Heart right ventricle (tissue), 16 donors: ENCODE measurements around the gene HCN2. TPM values are rescaled to one million over a fixed set of nuclear protein-coding genes. Genes with fewer than 3 reads are reported as not detected.
A peak's percentile ranks its signal among the peaks of the same experiment; 100 is the strongest.

Experiments
- ATAC-seq, 8 donors: fragments of 200-7000 bp; cut with Tn5 transposase; one replicate each; pipeline ENCODE4 v1.9.1; 2020; ENCODE audit warnings: mild to moderate bottlenecking in 8 of 8, moderate library complexity in 8 of 8, moderate number of reproducible peaks in 1 of 8
- DNase-seq, 2 donors: peaks; one replicate each; pipeline ENCODE4 v3.0.0-alpha.2; 2020
- H3K27ac ChIP-seq, 10 donors: fragments of 200-600 bp; sonication (generic) in 2 of 10; one replicate each; pipeline versions ENCODE4 v1.5.0 to v1.8.0; 2020 to 2022; ENCODE audit warnings: mild to moderate bottlenecking in 3 of 10
- H3K27me3 ChIP-seq, 7 donors: fragments of 200-600 bp; one replicate each; pipeline ENCODE4 v1.8.0; 2021 to 2022; ENCODE audit warnings: mild to moderate bottlenecking in 2 of 7
- H3K36me3 ChIP-seq, 9 donors: fragments of 200-600 bp; sonication (generic) in 1 of 9; one replicate each; pipeline versions ENCODE4 v1.5.0 to v1.8.0; 2020 to 2022; ENCODE audit warnings: mild to moderate bottlenecking in 2 of 9
- H3K4me1 ChIP-seq, 9 donors: fragments of 200-600 bp; sonication (generic) in 1 of 9; one replicate each; pipeline versions ENCODE4 v1.5.0 to v1.8.0; 2020 to 2022; ENCODE audit warnings: mild to moderate bottlenecking in 4 of 9
- H3K4me3 ChIP-seq, 10 donors: fragments of 200-600 bp; sonication (generic) in 2 of 10; one replicate each; pipeline versions ENCODE4 v1.5.0 to v1.8.0; 2020 to 2022; ENCODE audit warnings: mild to moderate bottlenecking in 7 of 10, moderate library complexity in 2 of 10
- H3K9me3 ChIP-seq, 11 donors: fragments of 200-600 bp in 10 of 11; sonication (generic) in 2 of 11; one replicate each; pipeline versions ENCODE4 v1.5.0 to v1.8.0; 2013 to 2022; ENCODE audit warnings: mild to moderate bottlenecking in 2 of 11, control low read depth in 1 of 11, moderate library complexity in 1 of 11
- WGBS, 2 donors: extraction: QIAGEN DNeasy Blood & Tissue Kit; methylation state at CpG; one replicate each; pipeline ENCODE4 v1.1.7; 2013; ENCODE audit warnings: inconsistent platforms in 1 of 2; 5-methylcytosine and 5-hydroxymethylcytosine counted together
- intact Hi-C, 10 donors: fragments of 100-400 bp; cut with DNase I; formaldehyde crosslinking; loops; one replicate each; pipeline versions ENCODE4 v1.11.1 to v1.14.2; 2022
- polyA plus RNA-seq, 2 donors: library from polyadenylated mRNA; stranded (reverse); fragments of 200-250 nt; gene quantifications; one replicate each; pipeline ENCODE4 v1.2.3, GENCODE V29; 2013
- total RNA-seq, 10 donors: library from RNA; stranded (reverse); fragmentation: NEBNext Ultra II Directional in 3 of 10; extraction: Animal tissue kit (Norgen Biotek cat#: 25700) in 3 of 10; gene quantifications; one replicate each; pipeline versions ENCODE4 v1.2.1 to v1.2.4, GENCODE V29; 2021 to 2023
- TF ChIP-seq, protein P1 (sequence below), 9 donors: fragments of 200-600 bp; sonication (generic) in 2 of 9; IDR thresholded peaks; one replicate each; pipeline versions ENCODE4 v1.5.0 to v1.8.0; 2021 to 2022; ENCODE audit warnings: antibody characterized with exemption in 9 of 9, mild to moderate bottlenecking in 5 of 9, moderate library complexity in 1 of 9
- donor health status: Arrhythmogenic right ventricular cardiomyopathy.
- donor health status: ischemic (EF 13 %, LVEDD 7.1; RV severe dilation, severe dysfunction).
- donor health status: healthy with polysubstance abuse.
- donor health status: DM: no; HTN: yes; CAD: no.
- donor health status: DM: no; HTN: no; CAD: no.
- donor health status: ischemic (EF 25% LVEDD 6.9; RV normal size, moderate dysfunction).
- donor health status: ischemic (EF 25% LVEDD 5.7; RV mildly dilated, moderate dysfunction).
- donor health status: healthy.
- donor health status: DM: yes; HTN: yes; CAD: no.
- donor health status: Ischemic cardiomyopathy.
- donor health status: ischemic (EF 35%, LVEDD 5.7; RV mildly dilated, moderate dysfunction).
- donor health status: nonischemic (EF 11% LVEDD 7.7; RV severe dilation, severe dysfunction).
- donor health status: DM: yes; HTN: yes; CAD: no.
- donor health status: PGD.
- donor health status: ischemic (EF 29% LVEDD 5.4; RV normal size, mild dysfunction).
- donor health status: nonischemic (EF 23%, LVEDD 6.1; RV moderate dilation, normal function).

Gene HCN2
- total and polyA plus RNA-seq, 12 donors, result 0.90 to 10.7 (median 4.8) TPM

GRCh38 chr19:634975-635652, 45.4 kb downstream of the HCN2 start:
- 88 to 90% methylated on average over 16 of the region's 16 CpGs for WGBS, 2 donors
- Histone ChIP-seq H3K36me3 (peaks cover 0 to 14% (median 0%) of the 10 kb centered on the region in 9 donors), H3K27ac (no peak overlapping the region), H3K4me1 (peaks cover 19 to 41% (median 31%) of the 10 kb centered on the region in 9 donors), H3K9me3 (no peaks in the 10 kb centered on the region), H3K4me3 (no peak overlapping the region), H3K27me3 (peaks cover 0 to 14% (median 0%) of the 10 kb centered on the region in 7 donors)
- intact Hi-C loops, result loop anchor here in 2 of 10 donors (5.0 to 10.0 kb wide), 2 partner anchors 100 to 103 kb away; partner anchors contain the start of gene CDC34 (in 2 of the 2)
- TF ChIP-seq, protein P1, sequence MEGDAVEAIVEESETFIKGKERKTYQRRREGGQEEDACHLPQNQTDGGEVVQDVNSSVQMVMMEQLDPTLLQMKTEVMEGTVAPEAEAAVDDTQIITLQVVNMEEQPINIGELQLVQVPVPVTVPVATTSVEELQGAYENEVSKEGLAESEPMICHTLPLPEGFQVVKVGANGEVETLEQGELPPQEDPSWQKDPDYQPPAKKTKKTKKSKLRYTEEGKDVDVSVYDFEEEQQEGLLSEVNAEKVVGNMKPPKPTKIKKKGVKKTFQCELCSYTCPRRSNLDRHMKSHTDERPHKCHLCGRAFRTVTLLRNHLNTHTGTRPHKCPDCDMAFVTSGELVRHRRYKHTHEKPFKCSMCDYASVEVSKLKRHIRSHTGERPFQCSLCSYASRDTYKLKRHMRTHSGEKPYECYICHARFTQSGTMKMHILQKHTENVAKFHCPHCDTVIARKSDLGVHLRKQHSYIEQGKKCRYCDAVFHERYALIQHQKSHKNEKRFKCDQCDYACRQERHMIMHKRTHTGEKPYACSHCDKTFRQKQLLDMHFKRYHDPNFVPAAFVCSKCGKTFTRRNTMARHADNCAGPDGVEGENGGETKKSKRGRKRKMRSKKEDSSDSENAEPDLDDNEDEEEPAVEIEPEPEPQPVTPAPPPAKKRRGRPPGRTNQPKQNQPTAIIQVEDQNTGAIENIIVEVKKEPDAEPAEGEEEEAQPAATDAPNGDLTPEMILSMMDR (IDR thresholded peaks at IDR 0.05), result no peak
- DNase-seq (no peak), ATAC-seq (no peak)

DNA sequence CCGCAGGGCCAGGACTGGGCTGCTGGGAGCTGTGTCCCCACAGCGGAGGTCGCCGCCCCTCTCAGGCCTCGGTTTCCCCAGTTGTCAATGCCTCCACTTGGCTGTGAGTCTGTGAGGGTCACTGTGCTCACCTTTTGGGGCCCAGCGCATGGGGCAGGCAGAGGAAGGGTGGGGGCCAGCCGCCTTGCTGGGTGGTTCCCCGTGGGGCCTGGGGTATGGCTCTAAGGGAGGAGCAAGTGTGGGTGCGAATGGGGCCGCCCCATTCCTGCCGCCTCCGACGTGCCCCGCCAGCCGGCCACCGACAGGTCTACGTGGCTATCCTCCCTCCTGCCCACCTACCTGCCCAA, 49.2 kb downstream of the HCN2 start:
- Histone ChIP-seq H3K36me3 (no peaks in the 10 kb centered on the region), H3K27ac (peak overlapping the region in 1 of 10 donors; percentile 31), H3K4me1 (peaks cover 10 to 21% (median 16%) of the 10 kb centered on the region in 9 donors), H3K4me3 (peak overlapping the region in 9 of 10 donors; percentile 27 to 56 (median 47)), H3K9me3 (no peaks in the 10 kb centered on the region), H3K27me3 (peaks cover 0 to 16% (median 0%) of the 10 kb centered on the region in 7 donors)
- 57 to 66% methylated on average over 17 of the region's 17 CpGs for WGBS, 2 donors
- TF ChIP-seq, protein P1 (IDR thresholded peaks at IDR 0.05), result no peak
- intact Hi-C loops, result loop anchor here in 1 of 10 donors (10.0 kb wide), 1 partner anchor 104 kb away; the partner anchor contains the start of gene CDC34
- ATAC-seq, result peak in 1 of 8 donors; percentile 5
- no peak for DNase-seq

DNA sequence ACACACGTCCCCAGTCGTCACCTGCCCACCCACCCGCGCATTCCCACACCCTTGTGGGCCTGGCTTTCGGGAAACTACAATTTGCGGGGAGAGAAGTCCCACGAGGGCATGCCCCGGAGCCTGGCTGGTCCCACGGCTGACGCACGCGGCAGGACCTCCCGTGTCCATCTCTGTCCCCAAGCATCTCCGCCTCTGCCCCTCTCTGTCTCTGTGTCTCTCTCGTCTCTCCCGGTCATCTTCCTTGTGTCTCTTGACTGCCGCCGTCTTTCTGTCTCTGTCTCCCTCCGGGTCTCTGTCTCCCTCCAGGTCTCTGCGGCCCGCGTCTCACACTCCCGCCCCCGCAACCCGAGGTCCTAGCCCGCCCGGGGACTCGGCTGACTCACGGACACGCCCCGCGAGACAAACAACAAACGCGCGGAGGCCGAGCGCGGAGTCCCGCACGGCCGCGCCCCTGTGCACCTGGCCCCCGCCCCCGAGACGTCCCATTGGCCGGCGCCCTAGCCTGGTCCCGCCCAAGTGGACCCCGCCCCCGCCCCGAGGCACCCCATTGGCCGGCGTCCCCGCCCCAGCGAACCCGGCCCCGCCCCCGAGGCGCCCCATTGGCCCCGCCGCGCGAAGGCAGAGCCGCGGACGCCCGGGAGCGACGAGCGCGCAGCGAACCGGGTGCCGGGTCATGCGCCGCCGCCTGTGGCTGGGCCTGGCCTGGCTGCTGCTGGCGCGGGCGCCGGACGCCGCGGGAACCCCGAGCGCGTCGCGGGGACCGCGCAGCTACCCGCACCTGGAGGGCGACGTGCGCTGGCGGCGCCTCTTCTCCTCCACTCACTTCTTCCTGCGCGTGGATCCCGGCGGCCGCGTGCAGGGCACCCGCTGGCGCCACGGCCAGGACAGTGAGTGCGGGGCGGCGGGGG, 49.8 kb downstream of the HCN2 start, which contains the start of gene FGF22:
Gene FGF22 (plus strand): TSS at position 627 of the 908 bp plus-strand sequence. CDS start 47 bp downstream, at position 674.
- WGBS, 2 donors, result 5% methylated on average over 104 to 106 of the region's 109 CpGs
- peak within 1 kb of the TSS in 9 of 10 donors; percentile 27 to 56 (median 48) for H3K4me3 ChIP-seq
- ATAC-seq (peak; percentile 80 to 94 (median 92)), DNase-seq (peak; percentile 92 to 96)
- H3K27me3 ChIP-seq, result peaks cover 0 to 16% (median 0%) of the 10 kb centered on the region in 7 donors
- no peaks in the 10 kb centered on the region for H3K9me3 ChIP-seq
- peaks cover 0 to 2% (median 0%) of the 10 kb centered on the region in 9 donors for H3K36me3 ChIP-seq
- TF ChIP-seq, protein P1 (IDR thresholded peaks at IDR 0.05), result peak in 1 of 9 donors; percentile 6
- peak within 1 kb of the TSS in 3 of 10 donors; percentile 4 to 31 (median 23) for H3K27ac ChIP-seq
- H3K4me1 ChIP-seq, result peaks cover 4 to 15% (median 10%) of the 10 kb centered on the region in 9 donors
- intact Hi-C loops, result loop anchor here in 1 of 10 donors (10.0 kb wide), 1 partner anchor 105 kb away; the partner anchor contains the start of gene CDC34

- DNase-seq (no peak), ATAC-seq (no peak)
- Histone ChIP-seq H3K36me3 (peaks cover 0 to 8% (median 0%) of the 10 kb centered on the region in 9 donors), H3K4me3 (peak overlapping the region in 8 of 10 donors; percentile 27 to 56 (median 46)), H3K4me1 (peaks cover 4 to 12% (median 10%) of the 10 kb centered on the region in 9 donors), H3K27me3 (peaks cover 0 to 16% (median 0%) of the 10 kb centered on the region in 7 donors), H3K9me3 (no peaks in the 10 kb centered on the region), H3K27ac (peak overlapping the region in 2 of 10 donors; percentile 4 to 23)
- intact Hi-C loops, result no loop called here
- 48 to 63% methylated on average over 19 to 25 of the region's 25 CpGs for WGBS, 2 donors
- TF ChIP-seq, protein P1 (IDR thresholded peaks at IDR 0.05), result no peak
Observed at GRCh38 chr19:640161-640558, 50.5 kb downstream of the HCN2 start.
